H9 (cell line): Measurements from ENCODE around the gene MARVELD1. TPM values are rescaled to one million over a fixed set of nuclear protein-coding genes. Genes with fewer than 3 reads are reported as not detected.

Source experiments
- DNase-seq: peaks from one replicate; pipeline ENCODE4 v3.0.0-alpha.2; 2017
- H2AFZ ChIP-seq: one replicate; pipeline ENCODE4 v1.6.1; 2013; ENCODE audit warnings: mild to moderate bottlenecking, low read length, control low read depth, moderate library complexity
- H2AK5ac ChIP-seq: 2 replicates; pipeline ENCODE4 v1.6.1; 2013; ENCODE audit warnings: low read length, control low read depth, mixed read lengths; ENCODE audit not compliant: insufficient read length
- H2BK120ac ChIP-seq: one replicate; pipeline ENCODE4 v1.6.1; 2013; ENCODE audit warnings: low read depth, mild to moderate bottlenecking, low read length, control low read depth, inconsistent platforms; ENCODE audit not compliant: poor library complexity, severe bottlenecking
- H2BK12ac ChIP-seq: 2 replicates; pipeline ENCODE4 v1.6.1; 2013; ENCODE audit warnings: low read length, control low read depth, mixed read lengths, low read depth; ENCODE audit not compliant: insufficient read length
- H2BK15ac ChIP-seq: 2 replicates; pipeline ENCODE4 v1.6.1; 2013; ENCODE audit warnings: low read depth, low read length, control low read depth
- H2BK20ac ChIP-seq: one replicate; pipeline ENCODE4 v1.6.1; 2013; ENCODE audit warnings: low read depth, mild to moderate bottlenecking, low read length, control low read depth, inconsistent platforms; ENCODE audit not compliant: poor library complexity, severe bottlenecking
- H2BK5ac ChIP-seq: 2 replicates; pipeline ENCODE4 v1.6.1; 2013; ENCODE audit warnings: low read length, control low read depth, mixed read lengths; ENCODE audit not compliant: insufficient read length
- H3K14ac ChIP-seq: 2 replicates; pipeline ENCODE4 v1.6.1; 2013; ENCODE audit warnings: low read length, control low read depth; ENCODE audit not compliant: insufficient read depth
- H3K18ac ChIP-seq: 2 replicates; pipeline ENCODE4 v1.6.1; 2013; ENCODE audit warnings: low read depth, mild to moderate bottlenecking, mixed read lengths, low read length, control low read depth; ENCODE audit not compliant: insufficient read length
- H3K23ac ChIP-seq: 2 replicates; pipeline ENCODE4 v1.6.1; 2013; ENCODE audit warnings: low read length, control low read depth, mixed read lengths, low read depth; ENCODE audit not compliant: insufficient read length
- H3K23me2 ChIP-seq: 2 replicates; pipeline ENCODE4 v1.6.1; 2013; ENCODE audit warnings: low read depth, mild to moderate bottlenecking, mixed read lengths, low read length, control low read depth; ENCODE audit not compliant: insufficient read length, poor library complexity, severe bottlenecking
- H3K27ac ChIP-seq: 2 replicates; pipeline ENCODE4 v1.5.1; 2013; ENCODE audit warnings: low read length, control low read depth, mixed read lengths, low read depth; ENCODE audit not compliant: insufficient read length
- H3K27me3 ChIP-seq: 2 replicates; pipeline ENCODE4 v1.6.1; 2013; ENCODE audit warnings: low read length, control low read depth, inconsistent platforms; ENCODE audit not compliant: insufficient read depth
- H3K4ac ChIP-seq: 2 replicates; pipeline ENCODE4 v1.6.1; 2013; ENCODE audit warnings: low read depth, mild to moderate bottlenecking, control low read depth, inconsistent platforms, low read length, moderate library complexity
- H3K4me1 ChIP-seq: 2 replicates; pipeline ENCODE4 v1.6.1; 2013; ENCODE audit warnings: low read length, control low read depth, inconsistent platforms; ENCODE audit not compliant: insufficient read depth
- H3K4me2 ChIP-seq: 2 replicates; pipeline ENCODE4 v1.6.1; 2013; ENCODE audit warnings: low read length, control low read depth, mixed read lengths; ENCODE audit not compliant: insufficient read length, insufficient read depth
- H3K56ac ChIP-seq: 2 replicates; pipeline ENCODE4 v1.6.1; 2013; ENCODE audit warnings: low read depth, mild to moderate bottlenecking, mixed read lengths, low read length, control low read depth; ENCODE audit not compliant: insufficient read length
- H3K79me1 ChIP-seq: 2 replicates; pipeline ENCODE4 v1.6.1; 2013; ENCODE audit warnings: low read depth, mild to moderate bottlenecking, moderate library complexity, low read length, control low read depth, inconsistent platforms; ENCODE audit not compliant: insufficient read depth, poor library complexity, severe bottlenecking
- H3K79me2 ChIP-seq: 2 replicates; pipeline ENCODE4 v1.6.1; 2013; ENCODE audit warnings: low read length, control low read depth, inconsistent platforms; ENCODE audit not compliant: insufficient read depth
- H3K9ac ChIP-seq: 2 replicates; pipeline ENCODE4 v1.6.1; 2013; ENCODE audit warnings: low read length, control low read depth, mixed read lengths; ENCODE audit not compliant: insufficient read length; ENCODE audit errors: extremely low read depth
- H3K9me3 ChIP-seq: one replicate; pipeline ENCODE4 v1.6.1; 2013; ENCODE audit warnings: low read depth, low read length, inconsistent platforms; ENCODE audit not compliant: control insufficient read depth
- H3T11ph ChIP-seq: one replicate; pipeline ENCODE4 v1.6.1; 2013; ENCODE audit warnings: mild to moderate bottlenecking, low read length, control low read depth, inconsistent platforms
- H4K20me1 ChIP-seq: one replicate; pipeline ENCODE4 v1.6.1; 2013; ENCODE audit not compliant: control insufficient read depth, insufficient read length, insufficient read depth
- H4K5ac ChIP-seq: 2 replicates; pipeline ENCODE4 v1.6.1; 2013; ENCODE audit warnings: low read depth, mild to moderate bottlenecking, mixed read lengths, low read length, control low read depth; ENCODE audit not compliant: insufficient read length
- H4K8ac ChIP-seq: replicated peaks from 2 replicates; pipeline ENCODE4 v1.6.1; 2013; ENCODE audit warnings: low read length, control low read depth, mixed read lengths, low read depth; ENCODE audit not compliant: insufficient read length
- H4K91ac ChIP-seq: 2 replicates; pipeline ENCODE4 v1.6.1; 2013; ENCODE audit warnings: low read depth, mild to moderate bottlenecking, moderate library complexity, mixed read lengths, low read length, control low read depth; ENCODE audit not compliant: insufficient read length
- H3K27ac Mint-ChIP-seq, 3 experiments: 2 replicates in 2 of 3; 3 replicates in 1 of 3; pipeline ENCODE4 v1.8.0; 2020 to 2021; ENCODE audit warnings: mixed read lengths in 3 of 3, mild to moderate bottlenecking in 1 of 3, moderate library complexity in 1 of 3
- H3K27me3 Mint-ChIP-seq: 2 replicates; pipeline ENCODE4 v1.8.0; 2021; ENCODE audit warnings: low read depth, mild to moderate bottlenecking, moderate library complexity, mixed read lengths
- H3K36me3 Mint-ChIP-seq, 3 experiments: 2 replicates in 2 of 3; 3 replicates in 1 of 3; pipeline ENCODE4 v1.8.0; 2020 to 2021; ENCODE audit warnings: low read depth in 3 of 3, mixed read lengths in 3 of 3; ENCODE audit not compliant: insufficient read depth in 1 of 3
- H3K4me1 Mint-ChIP-seq, 2 experiments: 2 replicates each; pipeline ENCODE4 v1.8.0; 2020; ENCODE audit warnings: mixed read lengths in 2 of 2
- H3K4me3 Mint-ChIP-seq, 2 experiments: 2 replicates in 1 of 2; 3 replicates in 1 of 2; pipeline ENCODE4 v1.8.0; 2020 to 2021; ENCODE audit warnings: mild to moderate bottlenecking in 2 of 2, mixed read lengths in 2 of 2, moderate library complexity in 1 of 2
- H3K9me3 Mint-ChIP-seq, 2 experiments: 2 replicates in 1 of 2; 3 replicates in 1 of 2; pipeline ENCODE4 v1.8.0; 2020; ENCODE audit warnings: mild to moderate bottlenecking in 2 of 2, mixed read lengths in 2 of 2, moderate library complexity in 1 of 2
- WGBS: extraction: QIAGEN DNeasy Blood & Tissue Kit; methylation state at CpG from one replicate; pipeline ENCODE4 v1.1.7; 2013; ENCODE audit warnings: missing lambda C conversion rate, low lambda C conversion rate, mixed read lengths; ENCODE audit not compliant: insufficient read length; ENCODE audit errors: extremely low coverage; 5-methylcytosine and 5-hydroxymethylcytosine counted together
- total RNA-seq: library from RNA; stranded (reverse); gene quantifications from 2 replicates; pipeline ENCODE4 v1.2.1, GENCODE V29; 2021
- TF ChIP-seq, protein P1 (sequence below): fragments of 200-600 bp; sonication (generic); conservative IDR thresholded peaks from 3 replicates; pipeline ENCODE4 v1.8.0; 2021; ENCODE audit warnings: antibody characterized with exemption, mild to moderate bottlenecking

Gene MARVELD1
- total RNA-seq, 1 experiment from 2014 or later: 26.7 TPM

DNA sequence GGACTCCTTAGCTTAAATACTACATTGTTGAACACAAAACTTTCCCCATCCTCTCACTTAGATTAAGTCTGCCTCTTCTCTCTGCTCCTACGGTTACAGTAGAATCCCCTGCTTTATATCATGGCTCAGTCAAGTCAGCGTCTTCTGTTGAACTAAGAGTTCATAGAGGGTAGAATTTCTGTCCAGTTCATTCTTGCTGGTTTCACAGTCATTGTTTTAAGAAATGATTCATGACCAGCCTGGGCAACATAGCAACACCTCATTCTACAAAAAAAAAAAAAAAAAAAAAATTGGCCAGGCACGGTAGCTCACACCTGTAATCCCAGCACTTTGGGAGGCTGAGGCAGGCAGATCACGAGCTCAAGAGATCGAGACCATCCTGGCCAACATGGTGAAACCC is 19.7 kb downstream of the MARVELD1 start:
- Histone ChIP-seq H3K23me2 (peaks cover 7% of the 10 kb centered on the region), H4K5ac (no peak overlapping the region), H4K20me1 (no peaks in the 10 kb centered on the region), H2BK12ac (no peak overlapping the region), H3K27me3 (peaks cover 17% of the 10 kb centered on the region; the same call in 1 of the 2 replicates), H3K9me3 (peaks cover 4% of the 10 kb centered on the region), H4K8ac (no peak overlapping the region), H2BK5ac (no peak overlapping the region), H3K14ac (no peak overlapping the region), H3K4ac (no peak overlapping the region), H3K27ac (no peak overlapping the region), H3K23ac (no peak overlapping the region), H2BK20ac (no peak overlapping the region), H4K91ac (no peak overlapping the region), H2BK120ac (no peak overlapping the region), H3K4me1 (no peaks in the 10 kb centered on the region), H3K18ac (no peak overlapping the region), H3T11ph (no peak overlapping the region), H3K4me2 (no peak overlapping the region), H3K56ac (no peak overlapping the region), H3K79me1 (peaks cover 3% of the 10 kb centered on the region), H3K9ac (no peak overlapping the region), H2AFZ (no peak overlapping the region), H3K79me2 (peaks cover 5% of the 10 kb centered on the region; the same call in 1 of the 2 replicates), H2AK5ac (no peak overlapping the region), H2BK15ac (no peak overlapping the region)
- no CpG with 5 or more reads among the region's 5 CpGs for WGBS
- TF ChIP-seq, protein P1, sequence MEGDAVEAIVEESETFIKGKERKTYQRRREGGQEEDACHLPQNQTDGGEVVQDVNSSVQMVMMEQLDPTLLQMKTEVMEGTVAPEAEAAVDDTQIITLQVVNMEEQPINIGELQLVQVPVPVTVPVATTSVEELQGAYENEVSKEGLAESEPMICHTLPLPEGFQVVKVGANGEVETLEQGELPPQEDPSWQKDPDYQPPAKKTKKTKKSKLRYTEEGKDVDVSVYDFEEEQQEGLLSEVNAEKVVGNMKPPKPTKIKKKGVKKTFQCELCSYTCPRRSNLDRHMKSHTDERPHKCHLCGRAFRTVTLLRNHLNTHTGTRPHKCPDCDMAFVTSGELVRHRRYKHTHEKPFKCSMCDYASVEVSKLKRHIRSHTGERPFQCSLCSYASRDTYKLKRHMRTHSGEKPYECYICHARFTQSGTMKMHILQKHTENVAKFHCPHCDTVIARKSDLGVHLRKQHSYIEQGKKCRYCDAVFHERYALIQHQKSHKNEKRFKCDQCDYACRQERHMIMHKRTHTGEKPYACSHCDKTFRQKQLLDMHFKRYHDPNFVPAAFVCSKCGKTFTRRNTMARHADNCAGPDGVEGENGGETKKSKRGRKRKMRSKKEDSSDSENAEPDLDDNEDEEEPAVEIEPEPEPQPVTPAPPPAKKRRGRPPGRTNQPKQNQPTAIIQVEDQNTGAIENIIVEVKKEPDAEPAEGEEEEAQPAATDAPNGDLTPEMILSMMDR: no peak
- DNase-seq: no peak
- Mint-ChIP-seq H3K4me3 (no peak overlapping the region), H3K36me3 (peaks cover 15 to 17% (median 15%) of the 10 kb centered on the region in 3 experiments), H3K27me3 (peaks cover 33% of the 10 kb centered on the region), H3K4me1 (peaks cover 7 to 11% of the 10 kb centered on the region in 2 experiments), H3K27ac (no peak overlapping the region), H3K9me3 (peaks cover 15 to 16% of the 10 kb centered on the region in 2 experiments)
